Uterus (tissue), 4 donors: ENCODE data around the gene MSI1. TPM values are rescaled to one million over a fixed set of nuclear protein-coding genes. Genes with fewer than 3 reads are reported as not detected.

Experiments
- DNase-seq, 2 donors: peaks; one replicate each; pipeline ENCODE4 v3.0.0-alpha.2; 2019 to 2020
- H3K27ac ChIP-seq, 2 donors: fragments of 200-600 bp; sonication (generic); 1 replicate in 1 of 2; 2 replicates in 1 of 2; pipeline ENCODE4 v1.5.1; 2016 to 2018
- H3K27me3 ChIP-seq, 2 donors: fragments of 200-600 bp; sonication (generic); one replicate each; pipeline ENCODE4 v1.5.1; 2018 to 2019; ENCODE audit warnings: control low read depth in 1 of 2
- H3K36me3 ChIP-seq, 2 donors: fragments of 200-600 bp; sonication (generic); one replicate each; pipeline ENCODE4 v1.5.1; 2019; ENCODE audit warnings: control low read depth in 1 of 2
- H3K4me1 ChIP-seq, 2 donors: fragments of 200-600 bp; sonication (generic); one replicate each; pipeline ENCODE4 v1.5.1; 2018 to 2019; ENCODE audit warnings: control low read depth in 1 of 2
- H3K4me3 ChIP-seq, 2 donors: fragments of 200-600 bp; sonication (generic); 1 replicate in 1 of 2; 2 replicates in 1 of 2; pipeline ENCODE4 v1.5.1; 2018 to 2019; ENCODE audit warnings: mild to moderate bottlenecking in 1 of 2
- H3K9me3 ChIP-seq, 2 donors: fragments of 200-600 bp; sonication (generic); one replicate each; pipeline ENCODE4 v1.5.1; 2019; ENCODE audit warnings: control low read depth in 1 of 2
- CTCF ChIP-seq, 4 experiments: fragments of 200-600 bp in 2 of 4; fragments of 450-650 bp in 2 of 4; sonication (generic) in 2 of 4; IDR thresholded peaks; one replicate each; pipeline ENCODE4 v1.5.1; 2016 to 2019; ENCODE audit warnings: antibody characterized with exemption in 4 of 4, mild to moderate bottlenecking in 2 of 4, moderate library complexity in 1 of 4
- POLR2A ChIP-seq, 2 donors: fragments of 450-650 bp; IDR thresholded peaks; one replicate each; pipeline ENCODE4 v1.6.1; 2016; ENCODE audit warnings: antibody characterized with exemption in 2 of 2, mild to moderate bottlenecking in 1 of 2, moderate library complexity in 1 of 2
- intact Hi-C: fragments of 100-400 bp; cut with DNase I; formaldehyde crosslinking; loops from one replicate; pipeline ENCODE4 v1.15.1; 2023; ENCODE audit warnings: low total_unique reads
- total RNA-seq, 4 donors: library from RNA; depleted of rRNA in 3 of 4; stranded (reverse); fragments of >200 nt in 3 of 4; gene quantifications; one replicate each; pipeline versions ENCODE4 v1.1.0 to v1.2.4, GENCODE V29; 2014 to 2023
- donor health status: DM: yes; HTN: yes; CAD: no.

MSI1 gene
- total RNA-seq, 4 donors from 2014 or later, result 0.29 to 12.0 (median 2.9) TPM; not detected in 1

- no peak for TF ChIP-seq CTCF (IDR thresholded peaks at IDR 0.05)
- no peak for TF ChIP-seq POLR2A (IDR thresholded peaks at IDR 0.05)
- DNase-seq, result no peak
- Histone ChIP-seq H3K9me3 (no peaks in the 10 kb centered on the region), H3K4me1 (peaks cover 0 to 13% of the 10 kb centered on the region in 2 donors), H3K27me3 (no peaks in the 10 kb centered on the region), H3K4me3 (no peak overlapping the region), H3K36me3 (no peaks in the 10 kb centered on the region), H3K27ac (no peak overlapping the region)
- intact Hi-C loops, result no loop called here
Measured at GRCh38 chr12:120365675-120366340, 3.2 kb downstream of the MSI1 start.

- Histone ChIP-seq H3K4me3 (no peak overlapping the region), H3K4me1 (peaks cover 0 to 6% of the 10 kb centered on the region in 2 donors), H3K27me3 (no peaks in the 10 kb centered on the region), H3K36me3 (no peaks in the 10 kb centered on the region), H3K27ac (no peak overlapping the region), H3K9me3 (no peaks in the 10 kb centered on the region)
- DNase-seq, result no peak
- TF ChIP-seq POLR2A (IDR thresholded peaks at IDR 0.05), result no peak
- intact Hi-C loops, result loop anchor here (5.0 kb wide), 1 partner anchor 63 kb away; no protein-coding TSS in a partner anchor
Measured at GRCh38 chr12:120364487-120364886, 4.5 kb downstream of the MSI1 start.

GRCh38 chr12:120363274-120363855 lies 5.6 kb downstream of the MSI1 start:
- no peaks in the 10 kb centered on the region for H3K27me3 ChIP-seq
- no peaks in the 10 kb centered on the region for H3K9me3 ChIP-seq
- H3K36me3 ChIP-seq, result no peaks in the 10 kb centered on the region
- H3K27ac ChIP-seq, result no peak overlapping the region
- TF ChIP-seq CTCF (IDR thresholded peaks at IDR 0.05) (no peak), POLR2A (IDR thresholded peaks at IDR 0.05) (no peak)
- peaks cover 0 to 2% of the 10 kb centered on the region in 2 donors for H3K4me1 ChIP-seq
- no peak for DNase-seq
- no peak overlapping the region for H3K4me3 ChIP-seq
- intact Hi-C loops, result loop anchor here (5.0 kb wide), 1 partner anchor 64 kb away; no protein-coding TSS in a partner anchor

GRCh38 chr12:120362516-120363273 lies 6.3 kb downstream of the MSI1 start:
- TF ChIP-seq CTCF (IDR thresholded peaks at IDR 0.05) (no peak), POLR2A (IDR thresholded peaks at IDR 0.05) (no peak)
- no peaks in the 10 kb centered on the region for H3K4me1 ChIP-seq
- no peak overlapping the region for H3K27ac ChIP-seq
- H3K4me3 ChIP-seq, result no peak overlapping the region
- H3K9me3 ChIP-seq, result no peaks in the 10 kb centered on the region
- H3K36me3 ChIP-seq, result no peaks in the 10 kb centered on the region
- intact Hi-C loops, result loop anchor here (5.0 kb wide), 1 partner anchor 65 kb away; no protein-coding TSS in a partner anchor
- no peaks in the 10 kb centered on the region for H3K27me3 ChIP-seq
- DNase-seq, result no peak

GRCh38 chr12:120361506-120362208 lies 7.3 kb downstream of the MSI1 start:
- intact Hi-C loops, result loop anchor here (5.0 kb wide), 1 partner anchor 66 kb away; no protein-coding TSS in a partner anchor
- TF ChIP-seq POLR2A (IDR thresholded peaks at IDR 0.05), result peak in 1 of 2 donors; percentile 30
- TF ChIP-seq CTCF (IDR thresholded peaks at IDR 0.05), result no peak
- Histone ChIP-seq H3K4me1 (no peaks in the 10 kb centered on the region), H3K9me3 (no peaks in the 10 kb centered on the region), H3K27ac (peak overlapping the region; percentile 44 to 70), H3K4me3 (peak overlapping the region; percentile 22 to 35), H3K36me3 (no peaks in the 10 kb centered on the region), H3K27me3 (no peaks in the 10 kb centered on the region)
- DNase-seq, result peak; percentile 45 to 62
